Right atrium auricular region (tissue), 2 donors: ENCODE data around the gene RNF114. TPM values are rescaled to one million over a fixed set of nuclear protein-coding genes. Genes with fewer than 3 reads are reported as not detected.

ENCODE experiments used
- DNase-seq: peaks from one replicate; pipeline ENCODE4 v3.0.0-alpha.2; 2019; ENCODE audit warnings: low spot score
- H3K27ac ChIP-seq, 2 donors: fragments of 200-600 bp; sonication (generic); 1 replicate in 1 of 2; 2 replicates in 1 of 2; pipeline ENCODE4 v1.5.1; 2016 to 2019
- H3K27me3 ChIP-seq, 2 donors: fragments of 200-600 bp; sonication (generic); one replicate each; pipeline versions ENCODE4 v1.5.1 to v1.6.0; 2017 to 2019
- H3K36me3 ChIP-seq: fragments of 200-600 bp; sonication (generic); one replicate; pipeline ENCODE4 v1.5.1; 2016
- H3K4me1 ChIP-seq, 2 donors: fragments of 200-600 bp; sonication (generic); one replicate each; pipeline versions ENCODE4 v1.5.1 to v1.6.0; 2017 to 2019
- H3K4me3 ChIP-seq, 2 donors: fragments of 200-600 bp; sonication (generic); 1 replicate in 1 of 2; 2 replicates in 1 of 2; pipeline ENCODE4 v1.5.1; 2017 to 2019; ENCODE audit warnings: mild to moderate bottlenecking in 1 of 2, moderate library complexity in 1 of 2
- H3K9me3 ChIP-seq, 2 donors: fragments of 200-600 bp; sonication (generic); one replicate each; pipeline ENCODE4 v1.5.1; 2019
- CTCF ChIP-seq, 2 donors: fragments of 200-600 bp; sonication (generic); IDR thresholded peaks; one replicate each; pipeline ENCODE4 v1.5.1; 2019; ENCODE audit warnings: antibody characterized with exemption in 2 of 2
- total RNA-seq, 2 donors: library from RNA; depleted of rRNA; stranded (reverse); fragments of >200 nt; gene quantifications; one replicate each; pipeline ENCODE4 v1.1.0, GENCODE V29; 2016

The RNF114 gene
- total RNA-seq, 2 donors from 2014 or later: 40.2 to 117 TPM

- H3K27me3 ChIP-seq: no peaks in the 10 kb centered on the region
- TF ChIP-seq CTCF (IDR thresholded peaks at IDR 0.05): no peak
- H3K4me3 ChIP-seq: no peak overlapping the region
- peaks cover 0 to 82% of the 10 kb centered on the region in 2 donors for H3K4me1 ChIP-seq
- H3K36me3 ChIP-seq: no peaks in the 10 kb centered on the region
- H3K9me3 ChIP-seq: no peaks in the 10 kb centered on the region
- peak overlapping the region in 1 of 2 donors; percentile 28 for H3K27ac ChIP-seq
- no peak for DNase-seq
Measured at GRCh38 chr20:49987015-49987867, 51.0 kb downstream of the RNF114 start.

DNA sequence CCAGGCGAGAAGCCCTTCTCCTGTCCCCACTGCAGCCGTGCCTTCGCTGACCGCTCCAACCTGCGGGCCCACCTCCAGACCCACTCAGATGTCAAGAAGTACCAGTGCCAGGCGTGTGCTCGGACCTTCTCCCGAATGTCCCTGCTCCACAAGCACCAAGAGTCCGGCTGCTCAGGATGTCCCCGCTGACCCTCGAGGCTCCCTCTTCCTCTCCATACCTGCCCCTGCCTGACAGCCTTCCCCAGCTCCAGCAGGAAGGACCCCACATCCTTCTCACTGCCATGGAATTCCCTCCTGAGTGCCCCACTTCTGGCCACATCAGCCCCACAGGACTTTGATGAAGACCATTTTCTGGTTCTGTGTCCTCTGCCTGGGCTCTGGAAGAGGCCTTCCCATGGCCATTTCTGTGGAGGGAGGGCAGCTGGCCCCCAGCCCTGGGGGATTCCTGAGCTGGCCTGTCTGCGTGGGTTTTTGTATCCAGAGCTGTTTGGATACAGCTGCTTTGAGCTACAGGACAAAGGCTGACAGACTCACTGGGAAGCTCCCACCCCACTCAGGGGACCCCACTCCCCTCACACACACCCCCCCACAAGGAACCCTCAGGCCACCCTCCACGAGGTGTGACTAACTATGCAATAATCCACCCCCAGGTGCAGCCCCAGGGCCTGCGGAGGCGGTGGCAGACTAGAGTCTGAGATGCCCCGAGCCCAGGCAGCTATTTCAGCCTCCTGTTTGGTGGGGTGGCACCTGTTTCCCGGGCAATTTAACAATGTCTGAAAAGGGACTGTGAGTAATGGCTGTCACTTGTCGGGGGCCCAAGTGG is 51.9 kb downstream of the RNF114 start:
- no peak for TF ChIP-seq CTCF (IDR thresholded peaks at IDR 0.05)
- Histone ChIP-seq H3K9me3 (no peaks in the 10 kb centered on the region), H3K27me3 (no peaks in the 10 kb centered on the region), H3K27ac (peak overlapping the region; percentile 23 to 28), H3K4me3 (no peak overlapping the region), H3K4me1 (peaks cover 0 to 75% of the 10 kb centered on the region in 2 donors), H3K36me3 (no peaks in the 10 kb centered on the region)
- DNase-seq: no peak

DNA sequence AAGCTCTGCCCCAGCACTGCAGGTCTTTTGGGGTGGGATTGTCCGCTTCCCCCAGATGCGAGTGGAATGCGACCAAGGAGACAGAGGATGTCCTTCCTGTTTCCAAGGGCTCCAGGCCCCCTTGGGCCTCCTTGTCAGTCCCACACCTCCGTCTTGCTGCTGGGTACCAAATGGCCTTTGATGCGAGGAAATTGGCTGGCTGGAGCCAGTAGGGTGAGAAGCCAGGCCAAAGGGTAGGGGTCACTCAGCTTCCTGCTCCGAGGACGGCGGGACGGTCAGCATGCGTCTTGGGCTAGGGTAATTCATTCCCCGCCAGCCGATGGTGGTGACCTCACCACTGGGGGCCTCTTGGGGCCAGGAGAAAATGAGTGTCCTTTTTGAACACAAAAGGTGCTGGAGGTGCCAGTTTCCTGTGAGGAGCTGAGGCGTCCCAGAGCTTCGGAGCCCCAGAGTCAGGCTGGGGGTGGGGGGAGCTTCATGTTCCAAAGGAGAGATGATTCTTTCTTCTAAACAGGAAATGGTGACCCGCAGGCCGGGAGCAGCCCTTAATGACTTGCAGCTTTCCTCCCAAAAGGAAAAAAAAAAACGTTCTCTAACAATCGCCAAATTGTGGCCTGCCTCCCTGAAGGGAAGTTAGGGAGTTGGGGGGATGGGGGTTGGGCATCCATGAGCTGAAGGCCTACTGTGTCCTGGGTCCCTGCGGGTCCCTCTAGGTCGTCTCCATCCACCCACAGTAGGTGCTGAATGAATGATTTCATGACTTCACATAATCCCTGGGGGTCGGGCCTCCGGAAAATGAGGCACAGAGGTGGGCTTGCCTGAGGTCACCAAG is 53.3 kb downstream of the RNF114 start:
- no peaks in the 10 kb centered on the region for H3K27me3 ChIP-seq
- H3K4me3 ChIP-seq: no peak overlapping the region
- H3K4me1 ChIP-seq: peaks cover 0 to 67% of the 10 kb centered on the region in 2 donors
- H3K36me3 ChIP-seq: no peaks in the 10 kb centered on the region
- DNase-seq: peak; percentile 86
- no peak for TF ChIP-seq CTCF (IDR thresholded peaks at IDR 0.05)
- peak overlapping the region; percentile 72 to 80 for H3K27ac ChIP-seq
- H3K9me3 ChIP-seq: no peaks in the 10 kb centered on the region

DNA sequence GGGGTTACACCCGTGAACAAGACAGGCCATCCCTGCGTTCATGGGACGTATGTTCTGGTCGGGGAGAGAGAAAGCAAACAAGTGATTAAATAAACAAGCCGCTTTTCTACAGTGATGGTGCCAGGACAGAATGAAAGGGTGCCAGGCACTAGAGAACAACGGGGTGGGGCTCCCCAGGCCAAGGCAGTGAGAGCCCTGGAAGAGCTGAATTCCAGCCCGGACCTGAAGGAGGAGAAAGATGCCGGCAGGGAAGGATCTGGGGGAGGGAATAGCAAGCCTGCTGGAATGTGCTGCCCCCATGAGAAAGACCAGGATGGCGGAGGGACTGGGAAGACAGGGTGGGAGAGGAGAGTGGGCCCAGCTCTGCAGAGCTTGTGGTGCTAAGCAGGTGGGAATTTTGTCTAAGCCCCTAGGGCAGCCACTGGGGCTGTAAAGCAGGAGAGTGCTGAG is 54.1 kb downstream of the RNF114 start:
- no peaks in the 10 kb centered on the region for H3K27me3 ChIP-seq
- peak overlapping the region; percentile 72 to 80 for H3K27ac ChIP-seq
- H3K4me3 ChIP-seq: no peak overlapping the region
- H3K4me1 ChIP-seq: peaks cover 0 to 59% of the 10 kb centered on the region in 2 donors
- no peak for TF ChIP-seq CTCF (IDR thresholded peaks at IDR 0.05)
- DNase-seq: no peak
- H3K36me3 ChIP-seq: no peaks in the 10 kb centered on the region
- H3K9me3 ChIP-seq: no peaks in the 10 kb centered on the region

- no peak overlapping the region for H3K27ac ChIP-seq
- no peak for DNase-seq
- no peaks in the 10 kb centered on the region for H3K27me3 ChIP-seq
- H3K4me3 ChIP-seq: no peak overlapping the region
- peaks cover 0 to 29% of the 10 kb centered on the region in 2 donors for H3K4me1 ChIP-seq
- no peak for TF ChIP-seq CTCF (IDR thresholded peaks at IDR 0.05)
- H3K36me3 ChIP-seq: no peaks in the 10 kb centered on the region
- H3K9me3 ChIP-seq: no peaks in the 10 kb centered on the region
Measured at GRCh38 chr20:49993301-49993751, 57.1 kb downstream of the RNF114 start.
